Memory B cell (primary cell): Measurements from ENCODE around the gene EPHA3.

ENCODE experiments used
- ATAC-seq: fragments of 150-1000 bp; cut with Tn5 transposase; 2 replicates; pipeline ENCODE4 v1.10.0; 2021; ENCODE audit warnings: low read depth, mild to moderate bottlenecking, moderate library complexity
- DNase-seq, 2 donors: peaks; one replicate each; pipeline ENCODE4 v3.0.0; 2022; ENCODE audit warnings: low spot score in 2 of 2
- H3K27ac Mint-ChIP-seq: one replicate; pipeline ENCODE4 v1.8.0; 2022; ENCODE audit warnings: mild to moderate bottlenecking, moderate library complexity, mixed read lengths
- H3K27me3 Mint-ChIP-seq: one replicate; pipeline ENCODE4 v1.8.0; 2022; ENCODE audit warnings: mixed read lengths
- H3K36me3 Mint-ChIP-seq: one replicate; pipeline ENCODE4 v1.8.0; 2022; ENCODE audit warnings: mild to moderate bottlenecking, mixed read lengths
- H3K4me1 Mint-ChIP-seq: one replicate; pipeline ENCODE4 v1.8.0; 2022; ENCODE audit warnings: mixed read lengths
- H3K4me3 Mint-ChIP-seq: one replicate; pipeline ENCODE4 v1.8.0; 2022; ENCODE audit warnings: mild to moderate bottlenecking, moderate library complexity, mixed read lengths
- H3K9me3 Mint-ChIP-seq: one replicate; pipeline ENCODE4 v1.8.0; 2022; ENCODE audit warnings: mixed read lengths

EPHA3 gene

DNA sequence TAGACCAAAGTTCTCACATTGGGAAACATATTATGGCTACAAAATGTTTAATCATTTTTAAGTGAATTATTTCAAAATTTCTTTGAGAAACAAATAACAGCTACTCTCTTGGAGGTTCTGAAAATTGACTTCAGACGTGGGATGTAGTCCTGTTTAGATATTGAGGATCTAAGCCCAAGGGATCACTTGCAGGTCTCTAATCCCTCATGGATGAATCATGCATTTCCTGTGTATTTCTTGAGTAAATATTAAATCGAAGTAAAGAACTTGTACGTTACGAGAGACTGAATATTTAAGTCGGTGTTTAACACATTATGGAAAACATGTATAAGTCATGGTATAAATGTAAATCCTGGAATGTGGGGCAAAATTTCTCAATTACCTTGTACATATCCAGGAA is 119.8 kb downstream of the EPHA3 start:
- H3K27ac Mint-ChIP-seq = no peak overlapping the region
- DNase-seq = no peak
- no peak for ATAC-seq
- H3K9me3 Mint-ChIP-seq = no peaks in the 10 kb centered on the region
- H3K4me3 Mint-ChIP-seq = no peak overlapping the region
- no peaks in the 10 kb centered on the region for H3K36me3 Mint-ChIP-seq
- no peaks in the 10 kb centered on the region for H3K27me3 Mint-ChIP-seq
- H3K4me1 Mint-ChIP-seq = no peaks in the 10 kb centered on the region

DNA sequence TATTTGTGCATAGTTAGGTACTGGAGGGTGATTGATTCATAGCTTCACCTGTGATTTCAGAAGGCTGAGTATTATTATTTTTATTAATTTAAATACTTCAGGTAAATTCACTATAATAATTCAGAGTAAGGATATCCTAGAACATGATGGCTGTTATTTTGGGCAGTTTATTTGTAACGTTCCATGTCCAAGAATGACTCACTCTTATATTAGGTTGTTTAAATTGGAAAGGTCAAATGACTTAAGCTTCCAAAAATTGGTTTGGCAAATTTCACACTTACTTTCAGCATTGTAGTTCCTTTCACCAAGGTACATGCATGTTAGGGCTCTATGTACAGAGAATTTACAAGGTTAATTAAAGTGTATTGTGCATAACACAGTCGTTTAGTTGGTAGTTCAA is 120.2 kb downstream of the EPHA3 start:
- Mint-ChIP-seq H3K9me3 (no peaks in the 10 kb centered on the region), H3K27ac (no peak overlapping the region), H3K36me3 (no peaks in the 10 kb centered on the region), H3K4me1 (no peaks in the 10 kb centered on the region), H3K4me3 (no peak overlapping the region), H3K27me3 (no peaks in the 10 kb centered on the region)
- ATAC-seq = no peak
- no peak for DNase-seq

DNA sequence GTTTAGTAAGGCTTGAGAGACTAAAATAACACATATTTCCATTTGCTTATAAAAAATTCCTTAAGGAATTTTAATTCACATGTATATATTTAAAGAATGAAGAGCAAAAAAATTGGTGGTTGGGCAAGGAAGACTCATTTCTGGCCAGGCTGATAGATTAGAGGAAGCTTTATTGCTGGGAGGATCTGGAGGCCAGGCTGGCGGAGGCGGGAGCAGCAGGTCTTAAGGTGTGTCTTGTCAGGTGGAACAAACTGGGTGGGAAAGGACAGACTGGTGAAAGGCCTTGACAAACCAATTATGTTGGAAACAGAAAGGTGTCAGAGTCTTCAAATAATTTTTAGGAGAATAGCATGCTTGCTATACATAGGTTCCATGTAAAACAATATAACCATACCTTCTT is 124.7 kb downstream of the EPHA3 start:
- Mint-ChIP-seq H3K4me1 (no peaks in the 10 kb centered on the region), H3K27ac (no peak overlapping the region), H3K9me3 (peaks cover 2% of the 10 kb centered on the region), H3K4me3 (no peak overlapping the region), H3K36me3 (no peaks in the 10 kb centered on the region), H3K27me3 (no peaks in the 10 kb centered on the region)
- ATAC-seq (no peak), DNase-seq (no peak)

DNA sequence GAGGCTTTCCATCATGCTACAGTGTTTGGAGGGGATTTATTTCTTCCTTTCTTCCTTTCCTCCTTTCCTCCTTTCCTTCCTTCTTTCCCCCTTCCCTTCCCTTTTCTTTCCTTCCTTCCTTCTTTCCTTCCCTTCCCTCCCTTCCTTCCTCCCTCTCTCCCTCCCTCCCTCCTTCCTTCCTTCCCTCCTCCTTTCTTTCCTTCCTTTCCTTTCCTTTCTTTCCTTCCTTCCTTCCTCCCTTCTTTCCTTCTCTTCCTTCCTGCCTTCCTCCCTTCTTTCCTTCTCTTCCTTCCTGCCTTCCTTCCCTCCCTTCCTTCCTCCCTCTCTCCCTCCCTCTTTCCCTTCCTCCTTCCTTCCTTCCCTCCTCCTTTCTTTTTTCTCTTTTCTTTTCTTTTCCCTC is 127.2 kb downstream of the EPHA3 start:
- peaks cover 2% of the 10 kb centered on the region for H3K9me3 Mint-ChIP-seq
- DNase-seq (no peak), ATAC-seq (no peak)
- H3K4me1 Mint-ChIP-seq = no peaks in the 10 kb centered on the region
- no peak overlapping the region for H3K27ac Mint-ChIP-seq
- H3K27me3 Mint-ChIP-seq = no peaks in the 10 kb centered on the region
- H3K4me3 Mint-ChIP-seq = no peak overlapping the region
- no peaks in the 10 kb centered on the region for H3K36me3 Mint-ChIP-seq

DNA sequence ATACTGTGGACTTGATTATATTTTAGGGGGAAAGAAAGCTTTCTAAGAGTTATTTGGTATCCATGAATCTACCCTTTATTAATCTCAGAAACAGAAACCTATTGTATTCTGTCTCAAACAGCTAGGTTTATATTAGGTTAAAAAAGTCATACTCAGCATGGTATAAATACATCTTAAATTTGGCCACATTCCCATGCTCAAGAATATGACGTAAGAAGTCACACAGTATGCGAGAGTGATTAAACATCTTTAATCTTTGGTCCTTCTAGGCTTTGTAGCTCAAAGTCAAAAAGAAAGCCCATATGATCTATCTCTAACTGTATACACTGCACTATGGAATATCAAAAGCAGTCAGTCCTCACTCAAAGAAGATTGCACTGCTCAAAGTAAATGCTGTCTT is 131.4 kb downstream of the EPHA3 start:
- no peak overlapping the region for H3K4me3 Mint-ChIP-seq
- H3K27ac Mint-ChIP-seq = no peak overlapping the region
- H3K4me1 Mint-ChIP-seq = no peaks in the 10 kb centered on the region
- ATAC-seq (no peak), DNase-seq (no peak)
- no peaks in the 10 kb centered on the region for H3K27me3 Mint-ChIP-seq
- H3K9me3 Mint-ChIP-seq = peaks cover 2% of the 10 kb centered on the region
- no peaks in the 10 kb centered on the region for H3K36me3 Mint-ChIP-seq

DNA sequence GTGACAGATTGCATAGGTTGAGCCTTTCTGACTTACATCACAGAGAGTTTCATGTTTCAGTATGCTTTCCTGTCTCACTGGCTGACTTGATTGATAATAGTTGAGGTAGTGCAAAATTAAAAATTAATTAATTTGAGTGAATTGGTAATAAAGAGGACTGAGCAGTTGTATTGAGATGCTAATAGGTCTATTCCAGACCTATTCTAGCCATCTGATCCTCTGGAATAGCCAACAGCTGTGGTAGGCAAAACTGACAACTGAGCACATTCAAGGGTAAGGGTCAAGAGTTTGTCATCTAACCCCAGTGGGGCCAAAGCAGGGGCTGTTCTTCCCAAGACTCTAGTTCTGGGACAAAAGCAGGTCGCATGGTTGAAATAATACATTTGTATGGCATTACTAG is 132.4 kb downstream of the EPHA3 start:
- Mint-ChIP-seq H3K4me3 (no peak overlapping the region), H3K27me3 (no peaks in the 10 kb centered on the region), H3K4me1 (no peaks in the 10 kb centered on the region), H3K27ac (no peak overlapping the region), H3K9me3 (peaks cover 2% of the 10 kb centered on the region), H3K36me3 (no peaks in the 10 kb centered on the region)
- ATAC-seq (no peak), DNase-seq (no peak)

DNA sequence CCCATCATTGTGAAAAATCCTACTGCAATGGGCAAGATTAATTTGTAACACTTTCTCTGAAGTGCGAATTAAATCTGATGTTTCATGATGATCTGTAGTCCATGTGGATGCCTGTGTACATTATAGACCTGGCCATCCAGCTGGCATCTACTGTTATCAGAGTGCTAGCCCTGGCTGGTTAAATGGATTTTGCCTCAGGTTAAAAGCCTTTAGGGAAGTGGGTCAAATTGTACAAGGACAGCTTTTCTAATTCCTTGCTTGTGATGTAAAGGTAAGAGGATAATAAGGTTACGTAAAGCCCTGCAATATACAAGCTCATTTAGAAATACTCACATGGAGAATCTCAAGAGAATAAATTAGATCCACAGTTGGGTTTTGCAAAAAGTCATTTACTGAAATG is 138.2 kb downstream of the EPHA3 start:
- no peak for ATAC-seq
- Mint-ChIP-seq H3K4me3 (no peak overlapping the region), H3K36me3 (no peaks in the 10 kb centered on the region), H3K27ac (no peak overlapping the region), H3K4me1 (no peaks in the 10 kb centered on the region), H3K9me3 (no peaks in the 10 kb centered on the region), H3K27me3 (no peaks in the 10 kb centered on the region)
- DNase-seq = no peak

DNA sequence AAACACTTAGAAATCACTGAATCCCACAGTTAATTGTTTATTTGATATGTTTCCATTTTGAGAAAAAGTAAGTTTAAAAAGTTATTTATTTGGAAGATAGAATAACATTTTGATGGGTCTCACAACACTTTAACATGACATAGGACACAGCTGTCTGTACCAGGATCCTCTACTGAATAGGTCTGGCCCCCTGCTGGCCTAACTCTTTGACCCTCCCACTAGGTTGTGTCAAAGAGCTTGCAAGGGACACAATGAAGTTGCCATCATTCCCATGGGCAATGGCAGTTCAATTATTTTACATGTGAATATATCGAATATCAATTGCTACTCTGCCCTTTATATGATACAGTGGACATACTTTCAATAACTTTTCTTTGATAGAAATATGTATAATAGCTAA is 138.9 kb downstream of the EPHA3 start:
- H3K36me3 Mint-ChIP-seq = no peaks in the 10 kb centered on the region
- H3K4me1 Mint-ChIP-seq = no peaks in the 10 kb centered on the region
- H3K4me3 Mint-ChIP-seq = no peak overlapping the region
- no peak overlapping the region for H3K27ac Mint-ChIP-seq
- H3K9me3 Mint-ChIP-seq = no peaks in the 10 kb centered on the region
- H3K27me3 Mint-ChIP-seq = no peaks in the 10 kb centered on the region
- DNase-seq = no peak
- ATAC-seq = no peak

DNA sequence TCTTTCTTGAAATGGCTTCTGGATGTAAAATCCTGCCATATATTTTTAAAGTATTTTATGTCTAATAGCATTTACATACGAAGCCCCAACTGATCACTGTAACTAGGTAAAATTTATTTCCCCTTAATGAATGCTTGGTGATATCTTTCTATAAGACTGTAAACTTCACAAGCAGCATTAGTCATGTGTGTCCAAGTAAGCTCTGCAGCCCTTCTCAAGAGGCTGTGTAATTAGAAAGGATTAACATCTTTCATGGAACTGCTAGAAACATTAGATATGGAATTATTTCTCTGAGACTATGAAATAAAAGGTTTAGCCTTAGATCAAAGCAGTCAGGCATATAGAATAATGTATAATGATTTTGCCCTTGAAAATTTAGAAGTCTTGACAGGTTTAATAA is 143.3 kb downstream of the EPHA3 start:
- H3K36me3 Mint-ChIP-seq = no peaks in the 10 kb centered on the region
- no peaks in the 10 kb centered on the region for H3K4me1 Mint-ChIP-seq
- no peak overlapping the region for H3K4me3 Mint-ChIP-seq
- no peak for ATAC-seq
- H3K27ac Mint-ChIP-seq = no peak overlapping the region
- DNase-seq = no peak
- no peaks in the 10 kb centered on the region for H3K27me3 Mint-ChIP-seq
- no peaks in the 10 kb centered on the region for H3K9me3 Mint-ChIP-seq

DNA sequence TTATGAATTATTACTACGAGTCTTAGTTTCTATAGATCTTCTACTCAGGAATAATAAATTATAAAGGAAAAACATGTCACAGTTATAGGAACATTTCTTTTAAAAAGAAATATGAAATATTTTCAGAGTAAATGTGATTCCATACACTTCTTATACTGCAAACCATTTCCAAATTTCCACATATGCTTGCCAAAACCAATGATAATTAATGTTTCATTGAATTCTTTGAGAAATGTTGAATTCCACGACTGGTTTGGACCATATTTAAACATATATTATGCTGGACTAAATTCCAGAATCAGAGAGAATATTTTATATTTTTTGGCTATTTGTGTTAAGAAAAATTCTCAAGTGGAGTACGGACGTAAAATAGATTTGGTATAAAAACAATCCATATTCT is 144.6 kb downstream of the EPHA3 start:
- H3K27me3 Mint-ChIP-seq = no peaks in the 10 kb centered on the region
- ATAC-seq = no peak
- no peak overlapping the region for H3K4me3 Mint-ChIP-seq
- no peak for DNase-seq
- no peak overlapping the region for H3K27ac Mint-ChIP-seq
- no peaks in the 10 kb centered on the region for H3K4me1 Mint-ChIP-seq
- no peaks in the 10 kb centered on the region for H3K9me3 Mint-ChIP-seq
- no peaks in the 10 kb centered on the region for H3K36me3 Mint-ChIP-seq

DNA sequence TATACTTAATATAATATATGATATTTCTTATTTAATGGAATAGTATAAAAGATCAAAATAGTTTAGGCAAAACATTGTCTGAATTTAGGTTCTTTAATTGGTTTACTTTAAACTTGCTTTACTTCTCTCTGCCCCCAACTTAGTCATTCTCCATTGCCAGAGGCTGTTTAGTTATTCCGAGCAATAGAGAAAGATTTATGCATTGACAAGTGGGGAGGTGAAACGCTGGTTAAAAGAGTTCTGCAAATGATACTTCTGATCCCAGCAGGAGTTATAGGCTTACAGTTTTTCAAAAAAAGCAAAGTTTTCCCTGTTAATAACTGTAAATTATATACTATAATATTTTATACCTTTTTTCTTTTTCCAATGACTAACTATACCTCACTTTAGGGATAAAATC is 145.4 kb downstream of the EPHA3 start:
- H3K9me3 Mint-ChIP-seq = no peaks in the 10 kb centered on the region
- no peak for ATAC-seq

DNA sequence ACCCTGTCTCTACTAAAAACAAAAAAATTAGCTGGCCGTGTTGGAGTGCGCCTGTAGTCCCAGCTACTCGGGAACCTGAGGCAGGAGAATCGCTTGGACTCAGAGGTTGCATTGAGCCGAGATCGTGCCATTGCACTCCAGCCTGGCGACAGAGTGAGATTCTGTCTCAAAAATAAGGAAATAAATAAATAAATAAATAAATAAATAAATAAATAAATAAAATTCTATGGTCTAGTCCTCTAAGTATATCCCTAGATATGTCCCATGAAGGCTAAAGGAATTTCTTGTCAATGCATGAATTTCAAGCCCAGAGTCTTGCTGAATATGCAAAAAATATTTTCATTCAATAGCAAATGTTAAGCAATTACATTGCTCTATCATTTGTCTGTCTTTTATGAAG is 149.0 kb downstream of the EPHA3 start:
- ATAC-seq (no peak), DNase-seq (no peak)
- no peaks in the 10 kb centered on the region for H3K36me3 Mint-ChIP-seq
- H3K27me3 Mint-ChIP-seq = no peaks in the 10 kb centered on the region
- no peaks in the 10 kb centered on the region for H3K9me3 Mint-ChIP-seq
- no peaks in the 10 kb centered on the region for H3K4me1 Mint-ChIP-seq
- no peak overlapping the region for H3K27ac Mint-ChIP-seq
- H3K4me3 Mint-ChIP-seq = no peak overlapping the region

More for the DNA sequence above, 145.4 kb downstream of the EPHA3 start:
- no peak overlapping the region for H3K4me3 Mint-ChIP-seq
- no peaks in the 10 kb centered on the region for H3K27me3 Mint-ChIP-seq
- no peak overlapping the region for H3K27ac Mint-ChIP-seq
- no peak for DNase-seq
- no peaks in the 10 kb centered on the region for H3K36me3 Mint-ChIP-seq
- H3K4me1 Mint-ChIP-seq = no peaks in the 10 kb centered on the region

DNA sequence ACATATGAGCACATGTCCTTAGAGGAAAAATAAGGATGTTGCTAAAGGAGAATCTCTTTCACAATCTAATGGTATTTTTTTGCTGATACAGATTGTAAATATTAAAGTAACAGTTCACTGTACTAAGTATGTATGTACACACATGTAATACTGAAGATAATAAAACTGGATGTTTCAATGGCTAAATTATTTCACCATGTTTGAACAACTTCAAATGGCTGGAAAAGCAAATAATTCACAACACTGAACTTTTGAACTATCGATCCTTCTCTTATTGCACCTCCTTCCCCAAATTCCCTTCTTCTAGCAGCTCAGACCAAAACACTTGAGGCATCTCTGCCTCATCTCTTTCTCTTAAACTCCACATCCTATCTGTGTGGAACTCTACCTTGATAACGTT is 149.5 kb downstream of the EPHA3 start:
- Mint-ChIP-seq H3K9me3 (no peaks in the 10 kb centered on the region), H3K4me1 (no peaks in the 10 kb centered on the region), H3K4me3 (no peak overlapping the region), H3K27ac (no peak overlapping the region), H3K27me3 (no peaks in the 10 kb centered on the region), H3K36me3 (no peaks in the 10 kb centered on the region)
- no peak for ATAC-seq
- DNase-seq = no peak

DNA sequence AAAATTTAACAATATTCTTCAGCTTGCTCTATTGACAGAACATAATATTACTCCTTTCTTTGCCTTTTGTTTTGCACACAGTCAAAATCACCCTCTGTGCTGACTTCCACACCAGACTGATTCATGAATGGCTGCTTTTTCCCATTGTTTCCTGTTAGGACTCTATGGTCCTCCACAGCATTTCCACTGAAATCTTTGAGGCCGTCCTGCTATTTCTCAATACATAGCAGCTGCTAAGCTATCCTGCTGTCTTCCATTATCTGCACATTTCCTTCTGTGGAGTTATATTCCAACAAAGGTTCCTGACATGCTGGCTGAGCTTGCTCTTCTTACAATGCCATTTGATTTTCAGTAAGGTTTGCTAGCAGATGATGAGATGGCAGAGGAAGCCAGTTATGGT is 153.3 kb downstream of the EPHA3 start:
- Mint-ChIP-seq H3K9me3 (no peaks in the 10 kb centered on the region), H3K27ac (no peak overlapping the region), H3K4me3 (no peak overlapping the region), H3K27me3 (no peaks in the 10 kb centered on the region), H3K4me1 (peaks cover 2% of the 10 kb centered on the region), H3K36me3 (no peaks in the 10 kb centered on the region)
- ATAC-seq (no peak), DNase-seq (no peak)

DNA sequence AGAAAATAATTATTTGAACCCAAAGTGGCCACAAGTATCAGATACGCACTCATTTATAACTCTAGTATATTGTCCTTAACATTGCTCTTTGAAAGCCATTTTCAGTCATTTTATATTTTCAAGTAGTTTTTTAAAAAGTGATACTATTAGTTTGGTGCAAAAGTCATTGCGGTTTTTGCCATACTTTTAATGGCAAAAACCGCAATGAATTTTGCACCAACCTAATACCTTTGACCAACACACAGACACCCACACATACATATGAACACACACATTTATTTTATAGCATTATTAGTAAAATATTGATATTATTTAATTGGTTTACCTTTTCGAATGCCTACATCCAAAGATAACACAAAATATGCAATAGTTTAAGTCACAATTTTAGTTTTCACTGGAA is 154.3 kb downstream of the EPHA3 start:
- DNase-seq (no peak), ATAC-seq (no peak)
- no peak overlapping the region for H3K27ac Mint-ChIP-seq
- H3K4me1 Mint-ChIP-seq = peaks cover 2% of the 10 kb centered on the region
- no peaks in the 10 kb centered on the region for H3K27me3 Mint-ChIP-seq
- no peaks in the 10 kb centered on the region for H3K36me3 Mint-ChIP-seq
- H3K4me3 Mint-ChIP-seq = no peak overlapping the region
- H3K9me3 Mint-ChIP-seq = no peaks in the 10 kb centered on the region
